Psoas muscle (tissue), 8 donors: ENCODE data around the gene CNKSR3. TPM values are rescaled to one million over a fixed set of nuclear protein-coding genes. Genes with fewer than 3 reads are reported as not detected.

ENCODE experiments used
- ATAC-seq, 4 donors: fragments of 200-7000 bp; cut with Tn5 transposase; one replicate each; pipeline ENCODE4 v1.9.1; 2020; ENCODE audit warnings: moderate library complexity in 3 of 4, mild to moderate bottlenecking in 2 of 4
- DNase-seq, 2 donors: peaks; one replicate each; pipeline ENCODE4 v3.0.0-alpha.2; 2020
- H3K27ac ChIP-seq: fragments of 200-600 bp; one replicate; pipeline ENCODE4 v1.8.0; 2022
- H3K27me3 ChIP-seq, 3 donors: fragments of 200-600 bp in 1 of 3; one replicate each; pipeline versions ENCODE4 v1.6.1 to v1.8.0; 2013 to 2022; ENCODE audit warnings: low read length in 2 of 3, mild to moderate bottlenecking in 2 of 3, moderate library complexity in 1 of 3; ENCODE audit not compliant: insufficient read depth in 3 of 3
- H3K36me3 ChIP-seq, 2 donors: fragments of 200-600 bp in 1 of 2; one replicate each; pipeline versions ENCODE4 v1.6.1 to v1.8.0; 2013 to 2022; ENCODE audit warnings: low read depth in 1 of 2, mild to moderate bottlenecking in 1 of 2, moderate library complexity in 1 of 2; ENCODE audit not compliant: insufficient read depth in 1 of 2
- H3K4me1 ChIP-seq: fragments of 200-600 bp; one replicate; pipeline ENCODE4 v1.8.0; 2022
- H3K4me3 ChIP-seq: fragments of 200-600 bp; one replicate; pipeline ENCODE4 v1.8.0; 2022; ENCODE audit warnings: mild to moderate bottlenecking
- H3K9me3 ChIP-seq: fragments of 200-600 bp; one replicate; pipeline ENCODE4 v1.8.0; 2022
- CTCF ChIP-seq: fragments of 200-600 bp; IDR thresholded peaks from one replicate; pipeline ENCODE4 v1.8.0; 2022; ENCODE audit warnings: antibody characterized with exemption
- WGBS, 3 donors: extraction: QIAGEN DNeasy Blood & Tissue Kit; methylation state at CpG; one replicate each; pipeline versions ENCODE4 v1.1.6 to v1.1.7; 2013; 5-methylcytosine and 5-hydroxymethylcytosine counted together
- intact Hi-C, 2 donors: fragments of 100-400 bp; cut with DNase I; formaldehyde crosslinking; loops; one replicate each; pipeline versions ENCODE4 v1.11.0 to v1.14.2; 2022
- polyA plus RNA-seq, 3 donors: library from polyadenylated mRNA; stranded (reverse); fragments of 200-250 nt; gene quantifications; one replicate each; pipeline ENCODE4 v1.2.3, GENCODE V29; 2013
- total RNA-seq, 4 donors: library from RNA; stranded (reverse); fragmentation: NEBNext Ultra II Directional in 2 of 4; extraction: Animal tissue kit (Norgen Biotek cat#: 25700) in 2 of 4; gene quantifications; one replicate each; pipeline versions ENCODE4 v1.2.1 to v1.2.4, GENCODE V29; 2021 to 2023
- donor health status: healthy with polysubstance abuse.
- donor health status: DM: no; HTN: no; CAD: no; lungs with moderate emphysema.
- donor health status: Bipolar disorder and iron deficiency.
- donor health status: healthy.
- donor health status: DM: yes; HTN: yes; CAD: no.
- donor health status: DM: no; HTN: no; CAD: no.
- donor health status: DM: no; HTN: no; CAD: no.
- donor health status: DM: yes; HTN: yes; CAD: no.

Gene CNKSR3
- total and polyA plus RNA-seq, 7 donors: 0.90 to 4.7 (median 2.3) TPM

- Histone ChIP-seq H3K4me1 (no peaks in the 10 kb centered on the region), H3K27ac (no peak overlapping the region), H3K27me3 (no peaks in the 10 kb centered on the region), H3K4me3 (no peak overlapping the region), H3K9me3 (peaks cover 13% of the 10 kb centered on the region), H3K36me3 (no peaks in the 10 kb centered on the region)
- intact Hi-C loops: no loop called here
- ATAC-seq: no peak
- WGBS, 3 donors: 94 to 98% (median 96%) methylated on average over 3 of the region's 3 CpGs
- TF ChIP-seq CTCF: no peak
- DNase-seq: no peak
Observed at GRCh38 chr6:154388803-154389202, 121.7 kb downstream of the CNKSR3 start.

GRCh38 chr6:154386848-154387717 is 123.4 kb downstream of the CNKSR3 start:
- 89 to 97% (median 94%) methylated on average over 5 of the region's 5 CpGs for WGBS, 3 donors
- Histone ChIP-seq H3K4me1 (no peaks in the 10 kb centered on the region), H3K9me3 (peaks cover 19% of the 10 kb centered on the region), H3K36me3 (no peaks in the 10 kb centered on the region), H3K4me3 (no peak overlapping the region), H3K27ac (no peak overlapping the region), H3K27me3 (no peaks in the 10 kb centered on the region)
- TF ChIP-seq CTCF: no peak
- no peak for ATAC-seq
- intact Hi-C loops: no loop called here
- DNase-seq: no peak

GRCh38 chr6:154384191-154384590 is 126.3 kb downstream of the CNKSR3 start:
- Histone ChIP-seq H3K4me1 (no peaks in the 10 kb centered on the region), H3K4me3 (no peak overlapping the region), H3K27ac (no peak overlapping the region), H3K36me3 (no peaks in the 10 kb centered on the region), H3K27me3 (no peaks in the 10 kb centered on the region), H3K9me3 (peaks cover 13% of the 10 kb centered on the region)
- no peak for DNase-seq
- intact Hi-C loops: no loop called here
- WGBS, 3 donors: 51 to 66% (median 55%) methylated on average over 2 of the region's 2 CpGs
- no peak for ATAC-seq
- no peak for TF ChIP-seq CTCF

GRCh38 chr6:154383273-154383672 is 127.2 kb downstream of the CNKSR3 start:
- no peaks in the 10 kb centered on the region for H3K36me3 ChIP-seq
- no peaks in the 10 kb centered on the region for H3K27me3 ChIP-seq
- no peak for DNase-seq
- no peaks in the 10 kb centered on the region for H3K4me1 ChIP-seq
- no peak overlapping the region for H3K27ac ChIP-seq
- no peak for ATAC-seq
- no peak overlapping the region for H3K4me3 ChIP-seq
- H3K9me3 ChIP-seq: peaks cover 6% of the 10 kb centered on the region
- no peak for TF ChIP-seq CTCF
- 90 to 95% (median 94%) methylated on average over 6 of the region's 6 CpGs for WGBS, 3 donors
- intact Hi-C loops: no loop called here
